Measurements from ENCODE around the gene DLX3.

The DLX3 gene

GRCh38 chr17:49979748-49980479, 15.1 kb downstream of the DLX3 start:
- Mint-ChIP-seq H3K4me3 (no peak overlapping the region), H3K9me3 (no peaks in the 10 kb centered on the region), H3K27me3 (peaks cover 88% of the 10 kb centered on the region), H3K27ac (no peak overlapping the region), H3K36me3 (no peaks in the 10 kb centered on the region), H3K4me1 (no peaks in the 10 kb centered on the region)
- CTCF ChIA-PET = interaction anchor here (1.2 to 4.2 kb wide), 3 partner anchors 17 to 129 kb away, joined by 3 to 18 read pairs (median 8); no protein-coding TSS in a partner anchor
- DNase-seq = no peak

- Mint-ChIP-seq H3K27me3 (peaks cover 91% of the 10 kb centered on the region), H3K36me3 (no peaks in the 10 kb centered on the region), H3K4me1 (no peaks in the 10 kb centered on the region), H3K27ac (no peak overlapping the region), H3K4me3 (no peak overlapping the region), H3K9me3 (no peaks in the 10 kb centered on the region)
- CTCF ChIA-PET = interaction anchor here (2.2 to 4.2 kb wide), 2 partner anchors 19 to 26 kb away, joined by 8 to 18 read pairs; no protein-coding TSS in a partner anchor
- DNase-seq = no peak
These were observed 16.5 kb downstream of the DLX3 start for GRCh38 chr17:49978501-49978900.

- CTCF ChIA-PET = interaction anchor here (2.1 to 4.2 kb wide), 2 partner anchors 20 to 25 kb away, joined by 7 to 18 read pairs; no protein-coding TSS in a partner anchor
- peaks cover 99% of the 10 kb centered on the region for H3K27me3 Mint-ChIP-seq
- DNase-seq = no peak
- H3K36me3 Mint-ChIP-seq = no peaks in the 10 kb centered on the region
- no peaks in the 10 kb centered on the region for H3K9me3 Mint-ChIP-seq
- H3K4me1 Mint-ChIP-seq = no peaks in the 10 kb centered on the region
- H3K4me3 Mint-ChIP-seq = no peak overlapping the region
- H3K27ac Mint-ChIP-seq = no peak overlapping the region
These were observed 17.3 kb downstream of the DLX3 start for GRCh38 chr17:49977463-49978389.

DNA sequence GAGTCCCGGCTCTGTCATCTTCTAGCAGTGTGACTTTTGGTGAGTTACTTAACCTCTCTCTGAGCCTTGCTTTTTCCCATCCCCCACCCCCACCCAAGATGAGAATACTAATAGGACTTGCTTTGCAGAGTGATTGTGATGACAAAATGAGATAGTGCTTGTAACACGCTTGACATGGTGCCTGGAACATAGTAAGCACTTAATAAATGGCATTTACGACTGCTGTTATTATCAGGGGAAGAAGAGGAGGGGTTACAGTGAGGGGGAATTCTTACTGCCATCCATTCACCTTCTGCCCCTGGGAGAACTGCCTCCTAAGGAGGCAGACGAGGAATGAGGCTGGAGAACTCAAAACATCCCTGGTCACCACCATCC, 18.2 kb downstream of the DLX3 start:
- DNase-seq = no peak
- no peak overlapping the region for H3K27ac Mint-ChIP-seq
- H3K27me3 Mint-ChIP-seq = peaks cover 100% of the 10 kb centered on the region
- no peaks in the 10 kb centered on the region for H3K9me3 Mint-ChIP-seq
- H3K4me1 Mint-ChIP-seq = no peaks in the 10 kb centered on the region
- CTCF ChIA-PET = interaction anchor here (1.9 to 4.2 kb wide), 3 partner anchors 20 to 115 kb away, joined by 4 to 18 read pairs (median 7); no protein-coding TSS in a partner anchor
- no peaks in the 10 kb centered on the region for H3K36me3 Mint-ChIP-seq
- H3K4me3 Mint-ChIP-seq = no peak overlapping the region

GRCh38 chr17:49976163-49976827, 18.7 kb downstream of the DLX3 start:
- H3K4me3 Mint-ChIP-seq = no peak overlapping the region
- no peaks in the 10 kb centered on the region for H3K36me3 Mint-ChIP-seq
- DNase-seq = no peak
- H3K9me3 Mint-ChIP-seq = no peaks in the 10 kb centered on the region
- CTCF ChIA-PET = interaction anchor here (1.9 to 2.1 kb wide), 2 partner anchors 24 to 114 kb away, joined by 4 to 7 read pairs; no protein-coding TSS in a partner anchor
- H3K4me1 Mint-ChIP-seq = peaks cover 3% of the 10 kb centered on the region
- peaks cover 100% of the 10 kb centered on the region for H3K27me3 Mint-ChIP-seq
- no peak overlapping the region for H3K27ac Mint-ChIP-seq

DNA sequence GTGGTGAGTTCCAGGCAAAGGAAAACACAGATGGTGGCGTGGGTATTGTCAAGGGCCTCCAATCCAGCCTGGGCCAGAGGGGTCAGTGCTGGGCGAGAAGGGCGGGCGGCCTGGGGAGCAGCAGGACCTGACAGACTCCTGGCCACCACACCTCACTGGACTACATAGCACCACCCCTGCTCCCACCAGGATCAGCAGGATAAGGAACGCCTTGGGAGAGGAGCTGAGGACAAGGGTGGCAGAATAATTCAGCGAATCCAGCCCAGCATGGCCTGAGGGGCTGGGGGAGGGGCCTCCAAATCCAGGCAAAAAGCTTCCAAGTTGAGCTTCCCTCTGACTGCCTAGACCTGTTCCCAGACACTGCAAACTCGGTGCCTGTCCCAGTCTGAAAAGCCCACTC, 19.5 kb downstream of the DLX3 start:
- Mint-ChIP-seq H3K4me1 (peaks cover 6% of the 10 kb centered on the region), H3K4me3 (no peak overlapping the region), H3K27me3 (peaks cover 100% of the 10 kb centered on the region), H3K27ac (no peak overlapping the region), H3K36me3 (no peaks in the 10 kb centered on the region), H3K9me3 (no peaks in the 10 kb centered on the region)
- DNase-seq = no peak
- CTCF ChIA-PET = interaction anchor here (1.9 to 2.1 kb wide), 2 partner anchors 23 to 113 kb away, joined by 4 to 7 read pairs; no protein-coding TSS in a partner anchor

DNA sequence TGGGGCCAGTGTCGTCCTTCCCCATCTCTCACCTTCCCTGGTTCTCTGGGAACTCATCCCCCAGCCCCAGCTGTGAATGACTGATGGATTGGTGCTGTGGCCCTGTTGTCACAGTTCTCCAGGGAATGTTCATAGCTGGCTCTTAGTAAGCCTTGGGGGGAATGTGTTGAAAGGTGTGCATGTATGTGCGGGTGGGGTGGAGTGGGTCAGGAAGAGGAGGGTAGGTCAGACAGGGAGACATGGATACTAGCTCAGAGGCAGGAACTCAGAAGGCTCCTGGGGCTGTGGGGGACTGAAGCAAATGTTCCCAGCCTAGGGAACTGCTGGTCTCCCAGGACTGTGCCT, 21.8 kb downstream of the DLX3 start:
- no peak overlapping the region for H3K4me3 Mint-ChIP-seq
- H3K4me1 Mint-ChIP-seq = peaks cover 22% of the 10 kb centered on the region
- peaks cover 100% of the 10 kb centered on the region for H3K27me3 Mint-ChIP-seq
- no peaks in the 10 kb centered on the region for H3K36me3 Mint-ChIP-seq
- DNase-seq = no peak
- no peak overlapping the region for H3K27ac Mint-ChIP-seq
- CTCF ChIA-PET = interaction anchor here (0.9 to 1.2 kb wide), 4 partner anchors 10 to 114 kb away, joined by 3 to 5 read pairs (median 4); no protein-coding TSS in a partner anchor
- H3K9me3 Mint-ChIP-seq = no peaks in the 10 kb centered on the region

GRCh38 chr17:49972486-49973270, 22.3 kb downstream of the DLX3 start:
- CTCF ChIA-PET = interaction anchor here (0.9 to 1.2 kb wide), 3 partner anchors 10 to 25 kb away, joined by 3 to 5 read pairs (median 4); no protein-coding TSS in a partner anchor
- Mint-ChIP-seq H3K4me3 (no peak overlapping the region), H3K27me3 (peaks cover 99% of the 10 kb centered on the region), H3K9me3 (no peaks in the 10 kb centered on the region), H3K4me1 (peaks cover 25% of the 10 kb centered on the region), H3K27ac (no peak overlapping the region), H3K36me3 (no peaks in the 10 kb centered on the region)
- no peak for DNase-seq

DNA sequence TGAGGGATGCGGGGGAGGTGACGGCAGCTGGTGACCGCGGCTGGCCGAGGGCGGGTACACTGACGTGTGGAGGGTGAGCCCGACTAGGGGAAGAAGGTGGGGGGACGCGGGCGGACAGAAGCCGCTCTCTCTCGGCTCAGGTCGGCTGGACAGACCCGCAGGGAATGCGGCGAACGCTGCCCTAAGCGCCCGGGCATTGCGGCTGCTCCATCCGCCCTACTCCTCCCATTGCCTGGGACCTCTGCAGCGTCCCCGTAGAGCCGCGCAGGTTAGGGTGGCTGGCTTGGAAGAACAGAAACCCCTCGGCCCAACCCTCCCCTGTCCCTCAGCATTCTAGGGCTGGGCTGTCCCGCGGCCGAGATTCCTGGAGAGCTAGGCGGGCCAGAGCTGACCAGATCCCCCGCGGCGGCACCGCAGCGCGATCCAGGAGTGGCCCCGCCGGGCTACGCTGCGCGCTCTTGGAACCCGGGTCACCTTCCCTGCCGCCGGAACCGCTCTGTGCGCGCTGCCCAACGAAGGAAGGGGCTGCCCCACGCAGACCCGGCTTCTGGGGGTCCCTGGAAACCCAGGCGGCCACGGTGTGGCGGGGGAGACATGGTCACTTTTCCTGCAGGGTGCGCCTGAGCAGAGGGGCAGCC, 23.1 kb downstream of the DLX3 start:
- Mint-ChIP-seq H3K27me3 (peaks cover 99% of the 10 kb centered on the region), H3K27ac (no peak overlapping the region), H3K4me3 (no peak overlapping the region), H3K36me3 (no peaks in the 10 kb centered on the region), H3K9me3 (no peaks in the 10 kb centered on the region), H3K4me1 (peaks cover 25% of the 10 kb centered on the region)
- CTCF ChIA-PET = no interaction called here
- no peak for DNase-seq

- no peaks in the 10 kb centered on the region for H3K36me3 Mint-ChIP-seq
- CTCF ChIA-PET = interaction anchor here (1.0 to 1.1 kb wide), 2 partner anchors 19 to 27 kb away, joined by 3 to 4 read pairs; no protein-coding TSS in a partner anchor
- no peak for DNase-seq
- peaks cover 99% of the 10 kb centered on the region for H3K27me3 Mint-ChIP-seq
- no peaks in the 10 kb centered on the region for H3K9me3 Mint-ChIP-seq
- peaks cover 25% of the 10 kb centered on the region for H3K4me1 Mint-ChIP-seq
- H3K27ac Mint-ChIP-seq = peak overlapping the region; percentile 43
- no peak overlapping the region for H3K4me3 Mint-ChIP-seq
These were observed 23.7 kb downstream of the DLX3 start for GRCh38 chr17:49971199-49971847.

- DNase-seq = no peak
- Mint-ChIP-seq H3K4me1 (peaks cover 27% of the 10 kb centered on the region), H3K36me3 (no peaks in the 10 kb centered on the region), H3K27ac (no peak overlapping the region), H3K27me3 (peaks cover 99% of the 10 kb centered on the region), H3K9me3 (no peaks in the 10 kb centered on the region), H3K4me3 (peak overlapping the region; percentile 36)
- CTCF ChIA-PET = interaction anchor here (0.7 to 1.1 kb wide), 4 partner anchors 18 to 54 kb away, joined by 3 to 4 read pairs (median 4); no protein-coding TSS in a partner anchor
These were observed 24.5 kb downstream of the DLX3 start for GRCh38 chr17:49970498-49970897.

- peaks cover 99% of the 10 kb centered on the region for H3K27me3 Mint-ChIP-seq
- H3K4me3 Mint-ChIP-seq = peak overlapping the region; percentile 75
- peaks cover 31% of the 10 kb centered on the region for H3K4me1 Mint-ChIP-seq
- no peak overlapping the region for H3K27ac Mint-ChIP-seq
- no peaks in the 10 kb centered on the region for H3K9me3 Mint-ChIP-seq
- peak; percentile 40 for DNase-seq
- H3K36me3 Mint-ChIP-seq = peaks cover 3% of the 10 kb centered on the region
- CTCF ChIA-PET = interaction anchor here (0.7 to 1.1 kb wide), 4 partner anchors 17 to 54 kb away, joined by 3 to 4 read pairs (median 4); no protein-coding TSS in a partner anchor
These were observed 25.1 kb downstream of the DLX3 start for GRCh38 chr17:49969795-49970389.

Measured in activated naive CD4-positive, alpha-beta T cell treated with anti-CD3 and anti-CD28 coated beads, Interleukin-2, amount 10 ng/mL, durations not matched to agents 7 days and 5 days (primary cell).